HUES48 (cell line): Measurements from ENCODE around the gene CERK.
"Not testable (repeated sequence)": the region's sequence is repeated elsewhere in the genome, so short reads cannot be mapped to it uniquely, and the experiment has no call there.

Experiments
- H3K27ac ChIP-seq: one replicate; pipeline ENCODE4 v1.7.0; 2013; ENCODE audit warnings: low read depth, low read length, inconsistent platforms
- H3K27me3 ChIP-seq: 2 replicates; pipeline ENCODE4 v1.6.1; 2013; ENCODE audit warnings: mild to moderate bottlenecking, low read length; ENCODE audit not compliant: control insufficient read depth, insufficient read depth
- H3K36me3 ChIP-seq: 2 replicates; pipeline ENCODE4 v1.6.1; 2013; ENCODE audit warnings: low read length; ENCODE audit not compliant: control insufficient read depth, insufficient read depth
- H3K4me1 ChIP-seq: 2 replicates; pipeline ENCODE4 v1.6.1; 2013; ENCODE audit warnings: mild to moderate bottlenecking, low read length; ENCODE audit not compliant: control insufficient read depth, insufficient read depth
- H3K4me3 ChIP-seq: 2 replicates; pipeline ENCODE4 v1.5.1; 2013; ENCODE audit warnings: mild to moderate bottlenecking, low read depth, low read length
- H3K9ac ChIP-seq: 2 replicates; pipeline ENCODE4 v1.6.1; 2013; ENCODE audit warnings: mild to moderate bottlenecking, low read depth, low read length, moderate library complexity
- H3K9me3 ChIP-seq: 2 replicates; pipeline ENCODE4 v1.6.1; 2013; ENCODE audit warnings: low read length; ENCODE audit not compliant: control insufficient read depth, insufficient read depth

The CERK gene, protein sequence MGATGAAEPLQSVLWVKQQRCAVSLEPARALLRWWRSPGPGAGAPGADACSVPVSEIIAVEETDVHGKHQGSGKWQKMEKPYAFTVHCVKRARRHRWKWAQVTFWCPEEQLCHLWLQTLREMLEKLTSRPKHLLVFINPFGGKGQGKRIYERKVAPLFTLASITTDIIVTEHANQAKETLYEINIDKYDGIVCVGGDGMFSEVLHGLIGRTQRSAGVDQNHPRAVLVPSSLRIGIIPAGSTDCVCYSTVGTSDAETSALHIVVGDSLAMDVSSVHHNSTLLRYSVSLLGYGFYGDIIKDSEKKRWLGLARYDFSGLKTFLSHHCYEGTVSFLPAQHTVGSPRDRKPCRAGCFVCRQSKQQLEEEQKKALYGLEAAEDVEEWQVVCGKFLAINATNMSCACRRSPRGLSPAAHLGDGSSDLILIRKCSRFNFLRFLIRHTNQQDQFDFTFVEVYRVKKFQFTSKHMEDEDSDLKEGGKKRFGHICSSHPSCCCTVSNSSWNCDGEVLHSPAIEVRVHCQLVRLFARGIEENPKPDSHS

DNA sequence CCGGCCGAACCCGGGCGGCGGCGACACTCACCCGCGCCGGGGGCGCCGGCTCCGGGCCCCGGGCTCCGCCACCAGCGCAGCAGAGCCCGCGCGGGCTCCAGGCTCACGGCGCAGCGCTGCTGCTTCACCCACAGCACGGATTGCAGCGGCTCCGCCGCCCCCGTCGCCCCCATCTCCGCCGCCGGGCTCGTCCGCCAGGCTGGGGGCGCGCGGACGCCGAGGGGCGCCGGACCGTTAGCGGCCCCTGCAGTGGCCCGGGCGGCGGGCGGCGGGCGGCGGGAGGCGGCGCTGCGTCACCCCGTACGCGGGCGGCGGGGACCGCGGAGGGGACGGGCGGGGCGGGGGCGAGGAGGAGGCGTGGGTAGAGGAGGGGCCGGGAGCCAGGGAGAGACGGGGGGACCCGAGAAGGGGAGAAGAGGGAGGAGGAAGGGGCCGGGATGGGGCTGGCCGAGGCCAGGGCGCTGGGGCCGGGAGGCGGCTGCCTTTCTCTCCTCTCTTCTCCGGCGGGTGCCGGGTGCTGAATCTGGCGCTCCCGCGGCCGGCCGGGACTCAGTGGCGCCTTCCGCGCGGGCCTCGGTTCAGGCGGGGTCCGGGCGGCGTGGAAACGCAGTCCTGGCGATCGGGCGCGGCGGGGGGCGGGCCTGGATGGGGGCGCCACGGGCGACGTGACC, at the start of gene CERK:
CERK (minus strand) TSS at position 277 of the 671 bp plus-strand sequence; CDS start at position 173, 104 bp downstream.
- Histone ChIP-seq H3K27ac (peak within 1 kb of the TSS; percentile 64), H3K36me3 (peaks cover 10% of the 10 kb centered on the region), H3K4me3 (peak within 1 kb of the TSS; percentile 70), H3K4me1 (peaks cover 27% of the 10 kb centered on the region), H3K27me3 (no peaks in the 10 kb centered on the region), H3K9ac (no peak within 1 kb of the TSS; the same call in 1 of the 2 replicates), H3K9me3 (no peaks in the 10 kb centered on the region)

DNA sequence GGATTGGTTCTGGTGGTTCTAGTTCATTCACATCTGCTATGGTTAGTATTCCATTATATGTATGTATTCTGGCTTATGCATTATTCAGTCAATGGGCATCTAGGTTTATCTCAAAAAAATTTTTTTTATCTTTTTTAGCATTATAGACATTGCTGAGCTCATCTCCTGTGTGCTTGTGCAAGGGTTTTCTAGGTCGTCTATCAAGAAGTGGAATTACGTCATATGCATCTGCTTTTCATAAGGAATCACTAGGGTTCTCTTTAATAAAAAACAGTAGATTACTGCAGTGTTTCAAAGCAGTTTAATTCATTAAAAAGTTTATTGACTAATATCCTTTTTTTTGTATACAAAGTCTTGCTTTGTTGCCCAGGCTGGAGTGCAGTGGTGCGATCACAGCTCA, 45.7 kb upstream of the CERK start:
- Histone ChIP-seq H3K36me3 (no peaks in the 10 kb centered on the region; the same call in 1 of the 2 replicates), H3K9ac (no peak overlapping the region), H3K4me1 (no peaks in the 10 kb centered on the region), H3K4me3 (no peak overlapping the region), H3K27me3 (no peaks in the 10 kb centered on the region), H3K9me3 (no peaks in the 10 kb centered on the region), H3K27ac (no peak overlapping the region)

DNA sequence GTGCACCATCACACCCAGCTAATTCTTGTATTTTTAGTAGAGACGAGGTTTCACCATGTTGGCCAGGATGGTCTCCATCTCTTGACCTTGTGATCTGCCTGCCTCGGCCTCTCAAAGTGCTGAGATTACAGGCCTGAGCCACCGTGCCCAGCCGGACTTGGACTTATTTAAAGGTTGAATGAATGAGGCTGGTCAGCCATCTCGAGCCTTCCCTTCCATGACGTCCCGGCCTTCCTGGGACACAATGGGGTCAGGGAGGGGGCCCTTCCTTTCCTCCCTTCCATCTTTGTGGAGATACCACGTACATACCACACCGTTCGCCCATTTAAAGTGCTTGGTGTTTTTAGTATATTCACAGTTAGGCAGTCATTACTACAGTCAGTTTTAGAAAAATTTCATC, 44.1 kb upstream of the CERK start:
- H3K27ac ChIP-seq, H3K4me3 ChIP-seq, H3K36me3 ChIP-seq, H3K4me1 ChIP-seq, H3K9me3 ChIP-seq, H3K27me3 ChIP-seq, H3K9ac ChIP-seq: not testable (repeated sequence)

DNA sequence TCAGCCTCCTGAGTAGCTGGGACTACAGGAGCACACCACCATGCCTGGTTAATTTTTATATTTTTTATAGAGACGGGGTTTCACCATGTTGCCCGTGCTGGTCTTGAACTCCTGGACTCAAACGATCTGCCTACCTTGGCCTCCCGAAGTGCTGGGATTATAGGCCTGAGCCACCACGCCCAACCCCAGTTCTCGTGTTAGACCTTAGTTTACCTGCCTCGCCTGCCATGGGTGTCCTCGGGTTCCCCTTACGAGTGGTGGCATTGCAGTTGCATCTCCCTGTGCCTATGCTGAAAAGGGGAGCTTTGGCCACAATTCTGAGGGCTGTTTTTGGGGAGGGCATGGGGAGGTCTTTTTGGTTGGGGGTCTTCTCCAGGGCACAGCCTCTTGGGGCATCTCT, 43.2 kb upstream of the CERK start:
- no peaks in the 10 kb centered on the region; the same call in 1 of the 2 replicates for H3K36me3 ChIP-seq
- no peak overlapping the region for H3K4me3 ChIP-seq
- no peaks in the 10 kb centered on the region for H3K27me3 ChIP-seq
- H3K27ac ChIP-seq = no peak overlapping the region
- no peaks in the 10 kb centered on the region for H3K9me3 ChIP-seq
- H3K9ac ChIP-seq = no peak overlapping the region
- H3K4me1 ChIP-seq = no peaks in the 10 kb centered on the region

DNA sequence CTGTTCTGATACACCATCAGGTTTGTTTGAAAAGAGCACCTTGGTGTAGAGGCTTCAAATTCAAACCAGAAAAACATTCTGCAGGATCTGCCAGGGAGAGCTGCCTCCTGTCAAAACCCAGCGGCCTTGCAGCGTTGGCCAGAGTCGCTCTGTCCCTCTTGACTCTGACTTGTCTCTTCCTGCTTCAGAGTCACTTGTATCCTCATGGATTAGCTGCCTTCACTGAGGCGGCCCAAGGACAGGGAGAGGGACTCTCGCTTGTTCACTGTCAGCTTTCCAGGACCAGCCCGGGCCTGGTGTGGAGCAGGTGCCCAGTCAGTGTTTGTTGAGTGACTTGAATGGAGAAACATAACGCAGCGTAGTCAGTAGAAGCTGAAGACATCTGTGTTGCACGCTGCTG, 42.4 kb upstream of the CERK start:
- Histone ChIP-seq H3K36me3 (no peaks in the 10 kb centered on the region; the same call in 1 of the 2 replicates), H3K27ac (no peak overlapping the region), H3K9ac (no peak overlapping the region), H3K4me1 (peaks cover 6% of the 10 kb centered on the region; the same call in 1 of the 2 replicates), H3K4me3 (no peak overlapping the region), H3K27me3 (no peaks in the 10 kb centered on the region), H3K9me3 (no peaks in the 10 kb centered on the region)

DNA sequence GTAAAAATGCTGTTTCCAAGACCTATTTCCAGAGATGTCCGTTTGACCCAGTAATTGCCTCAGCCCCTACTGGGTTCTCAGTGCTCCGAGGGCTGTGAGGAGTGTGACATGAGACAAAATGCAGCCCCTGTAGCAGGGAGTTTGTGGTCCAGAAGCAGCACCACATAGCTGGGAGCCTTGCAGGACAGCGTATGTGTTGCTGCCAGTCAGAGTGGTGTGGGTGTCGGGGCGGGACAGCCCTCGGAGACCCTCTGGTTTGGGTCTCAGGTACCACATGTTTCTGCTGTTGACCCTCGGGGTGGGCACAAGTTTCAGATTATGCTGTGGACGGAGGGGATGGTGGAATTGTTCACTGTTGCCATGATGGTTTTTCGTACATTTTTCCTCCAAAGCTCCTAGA, 41.6 kb upstream of the CERK start:
- H3K9ac ChIP-seq = no peak overlapping the region
- H3K27ac ChIP-seq = no peak overlapping the region
- H3K27me3 ChIP-seq = no peaks in the 10 kb centered on the region
- no peaks in the 10 kb centered on the region; the same call in 1 of the 2 replicates for H3K36me3 ChIP-seq
- peaks cover 13% of the 10 kb centered on the region for H3K4me1 ChIP-seq
- H3K4me3 ChIP-seq = no peak overlapping the region
- H3K9me3 ChIP-seq = no peaks in the 10 kb centered on the region

DNA sequence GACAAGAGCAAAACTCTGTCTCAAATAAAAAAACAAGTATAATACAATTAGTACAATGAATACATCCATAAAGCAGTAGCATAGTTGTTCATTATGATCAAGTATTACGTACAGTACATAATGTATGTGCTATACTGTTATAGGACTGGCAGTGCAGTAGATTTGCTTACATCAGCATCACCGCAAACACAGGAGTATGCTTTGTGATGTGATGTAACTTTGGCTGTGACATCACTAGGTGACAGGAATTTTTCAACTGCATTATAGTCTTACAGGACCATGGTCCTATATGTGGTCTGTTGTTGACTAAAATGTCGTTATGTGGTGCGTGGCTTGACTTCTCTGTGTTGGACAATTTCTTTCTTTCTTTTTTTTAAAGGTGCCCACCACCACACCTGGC, 41.0 kb upstream of the CERK start:
- Histone ChIP-seq H3K27me3 (no peaks in the 10 kb centered on the region), H3K4me3 (no peak overlapping the region), H3K9ac (no peak overlapping the region), H3K9me3 (no peaks in the 10 kb centered on the region), H3K4me1 (peaks cover 20% of the 10 kb centered on the region), H3K36me3 (no peaks in the 10 kb centered on the region; the same call in 1 of the 2 replicates), H3K27ac (no peak overlapping the region)

DNA sequence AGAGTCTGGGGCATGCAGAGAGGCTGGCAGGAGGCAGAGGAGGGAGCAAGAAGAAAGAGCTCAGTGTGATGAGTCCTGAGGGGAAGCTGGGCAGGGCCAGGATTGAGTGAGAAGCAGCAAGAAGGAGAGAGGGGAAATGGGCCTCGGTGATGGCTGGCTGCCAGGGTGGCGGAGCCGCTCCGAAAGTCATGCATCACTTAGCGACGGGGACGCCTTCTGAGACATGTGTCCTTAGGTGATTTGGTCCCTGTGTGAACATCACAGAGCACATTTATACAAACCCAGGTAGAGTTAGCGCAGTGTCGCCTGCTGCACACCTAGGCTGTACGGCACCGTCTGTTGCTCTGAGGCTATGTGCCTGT, 39.5 kb upstream of the CERK start:
- H3K27ac ChIP-seq = no peak overlapping the region
- no peaks in the 10 kb centered on the region for H3K9me3 ChIP-seq
- H3K4me3 ChIP-seq = no peak overlapping the region
- no peaks in the 10 kb centered on the region for H3K36me3 ChIP-seq
- H3K9ac ChIP-seq = no peak overlapping the region
- H3K27me3 ChIP-seq = no peaks in the 10 kb centered on the region
- H3K4me1 ChIP-seq = peaks cover 30% of the 10 kb centered on the region

DNA sequence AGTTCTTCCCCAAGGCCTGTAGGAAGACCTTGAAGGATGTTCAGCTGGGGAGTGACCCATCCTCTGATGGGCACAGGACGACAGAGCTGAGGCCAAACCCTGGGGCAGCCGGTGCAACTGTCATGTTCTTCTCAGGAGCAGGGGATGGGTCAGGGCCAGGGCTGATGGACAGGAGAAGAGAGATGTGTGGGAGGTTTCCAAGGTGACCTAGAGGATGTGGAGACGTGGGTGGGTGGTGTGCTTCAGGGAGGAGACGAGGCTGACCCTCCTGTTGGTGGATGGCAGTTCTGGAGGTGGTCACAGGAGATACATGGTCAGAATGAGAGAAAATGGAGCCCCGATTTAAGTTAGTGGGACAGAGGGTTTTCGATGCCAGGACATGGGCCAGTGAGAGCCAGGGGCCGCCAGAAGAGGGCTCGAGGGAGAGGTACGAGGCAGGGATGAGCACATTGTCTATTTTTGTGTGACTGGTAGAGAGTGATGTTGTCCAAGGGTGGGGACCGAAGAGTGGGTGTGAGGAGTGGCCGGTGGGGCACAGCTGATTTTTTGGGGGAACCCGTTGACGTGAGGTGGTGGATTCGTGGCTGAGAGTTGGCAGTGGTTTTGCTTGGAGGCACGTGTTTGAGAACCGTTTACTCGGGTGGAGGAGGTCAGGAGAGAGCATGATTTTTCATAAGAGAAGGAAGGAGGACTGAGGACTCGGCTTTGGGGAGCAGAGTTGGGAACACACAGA, 39.0 kb upstream of the CERK start:
- no peaks in the 10 kb centered on the region for H3K36me3 ChIP-seq
- peaks cover 30% of the 10 kb centered on the region for H3K4me1 ChIP-seq
- H3K9ac ChIP-seq = no peak overlapping the region
- H3K9me3 ChIP-seq = no peaks in the 10 kb centered on the region
- no peak overlapping the region for H3K4me3 ChIP-seq
- H3K27ac ChIP-seq = no peak overlapping the region
- H3K27me3 ChIP-seq = no peaks in the 10 kb centered on the region

DNA sequence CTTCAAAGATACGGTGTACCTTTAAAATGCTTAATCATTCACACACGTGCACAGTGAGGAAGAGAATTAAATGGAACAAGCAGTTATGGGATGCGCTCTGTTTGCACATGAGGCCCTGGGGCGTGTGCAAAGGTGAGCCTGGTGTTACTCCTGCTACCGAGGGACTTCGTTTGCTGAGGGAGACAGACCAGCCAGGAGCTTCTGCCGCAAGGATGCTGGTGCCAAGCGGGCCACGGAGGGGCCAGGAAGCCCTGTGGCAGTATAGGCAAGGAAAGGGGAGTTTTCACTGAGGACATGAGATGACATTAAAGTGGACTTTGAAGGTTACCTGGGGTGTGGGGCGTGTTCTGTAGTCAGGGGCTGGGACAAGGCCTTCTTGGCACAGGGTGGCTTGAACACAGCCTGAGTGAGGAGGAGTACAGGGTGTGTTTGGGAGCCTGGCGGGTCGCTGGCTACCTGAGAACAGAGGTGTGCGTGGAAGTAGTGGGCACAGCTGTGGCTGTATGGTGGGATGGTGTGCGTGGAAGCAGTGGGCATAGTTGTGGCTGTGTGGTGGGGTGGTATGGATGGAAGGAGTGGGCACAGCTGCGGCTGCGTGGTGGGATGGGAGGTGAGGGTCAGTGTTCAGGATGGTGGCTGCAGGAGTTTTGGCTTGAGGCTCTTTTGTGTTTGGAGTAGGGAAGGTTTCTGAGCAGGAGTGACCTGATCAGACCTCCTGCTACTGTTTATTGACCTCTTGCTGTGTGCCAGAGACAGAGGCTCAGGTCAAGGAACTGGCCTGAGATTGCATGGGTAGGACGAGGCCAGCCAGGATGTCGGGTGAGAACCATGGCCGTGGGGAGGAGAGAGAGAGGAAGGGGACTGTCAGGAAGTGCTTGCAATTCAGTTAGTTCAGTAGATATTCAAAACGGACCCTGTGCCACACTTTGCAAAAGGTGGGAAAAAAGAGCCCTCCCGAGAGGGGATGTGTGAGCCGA, 38.1 kb upstream of the CERK start:
- no peak overlapping the region for H3K4me3 ChIP-seq

More for the DNA sequence above, 38.1 kb upstream of the CERK start:
- H3K27me3 ChIP-seq = no peaks in the 10 kb centered on the region
- H3K9ac ChIP-seq = no peak overlapping the region
- H3K36me3 ChIP-seq = no peaks in the 10 kb centered on the region
- H3K4me1 ChIP-seq = peaks cover 30% of the 10 kb centered on the region
- H3K9me3 ChIP-seq = no peaks in the 10 kb centered on the region
- H3K27ac ChIP-seq = no peak overlapping the region
